ENCODE measurements around the gene ASNS.

ASNS gene

DNA sequence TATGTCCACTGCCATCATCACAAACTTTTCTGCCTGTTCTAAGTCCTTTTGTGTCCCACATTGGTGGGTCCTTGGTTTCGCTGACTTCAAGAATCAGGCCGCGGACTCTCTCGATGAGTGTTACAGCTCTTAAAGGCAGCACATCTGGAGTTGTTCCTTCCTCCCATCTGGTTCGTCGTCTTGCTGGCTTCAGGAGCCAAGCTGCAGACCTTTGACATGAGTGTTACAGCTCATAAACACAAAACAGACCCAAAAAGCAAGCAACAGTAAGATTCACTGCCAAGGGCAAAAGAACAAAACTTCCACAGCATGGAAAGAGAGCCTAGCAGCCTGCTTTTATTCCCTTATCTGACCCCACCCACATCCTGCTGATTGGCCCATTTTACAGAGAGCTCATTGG is 30.2 kb downstream of the ASNS start:
- no peak for DNase-seq

- peak; percentile 67 for DNase-seq
Observed at GRCh38 chr7:97835296-97836138, 36.7 kb downstream of the ASNS start.

DNA sequence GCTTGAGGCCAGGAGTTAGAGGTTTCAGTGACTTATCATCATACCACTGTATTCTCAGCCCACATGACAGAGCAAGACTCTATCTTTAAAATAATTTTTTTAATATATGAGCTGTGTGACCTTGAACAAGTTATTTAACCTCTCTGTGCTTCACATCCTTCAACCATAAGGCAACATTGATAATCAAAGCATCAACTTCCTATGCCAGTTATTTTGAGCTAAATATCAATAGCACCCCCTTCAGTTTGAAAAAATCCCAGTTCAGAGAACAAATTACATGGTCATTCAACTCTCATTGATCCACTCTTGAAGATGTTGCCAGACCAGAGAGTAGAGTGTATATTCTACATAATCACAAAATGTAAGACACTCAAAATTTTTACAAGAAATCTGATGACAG is 53.0 kb downstream of the ASNS start:
- DNase-seq = peak; percentile 22

DNA sequence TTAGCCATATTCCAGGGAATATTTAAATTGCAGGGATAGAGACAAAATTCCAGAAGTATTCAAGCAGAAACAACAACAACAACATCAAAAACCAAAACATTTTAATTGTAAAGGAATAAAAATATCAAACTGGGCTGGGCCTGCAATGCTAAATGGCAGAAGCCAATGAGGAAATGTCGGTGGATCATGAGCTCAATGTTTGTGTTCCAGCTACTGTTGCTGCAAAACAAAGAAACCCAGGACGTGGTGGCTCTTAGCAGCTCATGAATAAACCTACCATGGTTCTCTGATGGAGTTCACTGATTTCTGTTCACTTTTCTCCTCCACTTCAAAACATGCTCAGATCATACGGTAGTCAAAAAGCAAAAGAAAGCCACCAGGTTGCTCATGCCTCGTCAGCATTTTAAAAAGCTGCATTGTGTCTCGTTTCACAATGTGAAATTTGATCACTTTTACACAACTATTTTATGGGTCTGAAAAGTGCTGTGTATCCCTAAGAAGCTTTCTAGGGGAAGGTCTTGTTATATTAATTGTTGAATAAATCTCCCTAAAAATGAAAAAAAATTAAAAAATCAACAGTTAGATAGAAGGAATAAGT is 54.0 kb downstream of the ASNS start:
- DNase-seq = no peak

All from NCI-H1105 treated with DMSO at 0.1 percent for 48 hours (cell line).